ENCODE results near the gene RC3H1.
"Not testable (repeated sequence)": the region's sequence is repeated elsewhere in the genome, so short reads cannot be mapped to it uniquely, and the experiment has no call there.

RC3H1 gene

DNA sequence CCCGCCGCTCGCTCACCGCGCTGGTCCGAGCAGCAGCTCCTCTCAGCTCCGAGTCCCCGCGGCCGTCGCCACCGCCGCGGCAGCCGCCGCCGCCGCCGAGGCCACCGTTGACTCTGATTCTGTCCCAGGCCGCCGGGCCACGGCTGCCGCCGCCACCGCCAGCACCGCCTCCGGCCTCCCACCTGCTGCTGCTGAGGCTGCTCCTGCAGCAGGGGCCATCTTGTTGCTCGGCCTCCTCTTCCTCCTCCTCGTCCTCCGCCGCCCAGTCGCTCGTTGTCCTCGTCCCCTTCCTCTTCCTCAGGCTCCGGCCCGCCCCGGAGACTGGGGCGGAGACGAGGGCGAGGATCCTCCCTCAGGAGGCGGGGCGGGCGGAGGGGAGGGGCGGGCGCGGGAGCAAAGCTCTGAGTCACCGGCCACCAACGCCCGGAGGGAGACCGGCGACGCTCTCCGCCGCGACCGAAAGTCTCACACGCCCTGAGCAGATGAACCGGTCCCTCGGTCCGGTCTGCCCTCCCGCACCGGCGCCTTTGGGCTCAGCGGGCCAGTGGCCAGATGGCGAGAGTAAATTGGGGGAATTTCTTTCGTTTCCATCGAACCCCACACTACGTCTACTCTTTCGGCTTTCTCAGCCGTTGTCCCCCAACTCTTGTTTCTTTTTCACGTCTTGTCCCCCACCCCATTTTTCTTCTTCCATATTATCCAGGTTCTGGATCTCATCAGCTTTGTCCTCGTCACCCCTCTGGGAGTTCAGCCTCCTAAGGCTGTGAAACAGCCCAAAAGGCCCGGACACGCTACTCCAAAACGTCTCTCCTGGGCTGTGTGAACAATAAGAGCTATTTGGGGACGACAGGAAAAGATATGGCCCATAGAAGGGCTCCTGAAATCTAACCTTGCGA is at the start of gene RC3H1:
RC3H1 (minus strand) TSS at position 278 of the 896 bp plus-strand sequence. CDS start 29,372 bp downstream, outside the sequence.
- TF ChIP-seq ZNF274 (IDR thresholded peaks at IDR 0.05; ENCODE audit: low read depth, low read length), result no peak

GRCh38 chr1:174070614-174071013 is 48.5 kb upstream of the RC3H1 start:
- no peak for TF ChIP-seq ZNF274 (IDR thresholded peaks at IDR 0.05; ENCODE audit: low read depth, low read length)
- H3K4me3 ChIP-seq (ENCODE audit: low read length), result no peak overlapping the region

More for the DNA sequence above, at the start of gene RC3H1:
- peak within 1 kb of the TSS; percentile 92 for H3K4me3 ChIP-seq (ENCODE audit: low read length)

- no peak for TF ChIP-seq ZNF274 (IDR thresholded peaks at IDR 0.05; ENCODE audit: low read depth, low read length)
- no peak overlapping the region for H3K4me3 ChIP-seq (ENCODE audit: low read length)
Observed at GRCh38 chr1:174068000-174068399, 45.8 kb upstream of the RC3H1 start.

GRCh38 chr1:174060090-174060489 is 37.9 kb upstream of the RC3H1 start:
- no peak overlapping the region for H3K4me3 ChIP-seq (ENCODE audit: low read length)
- TF ChIP-seq ZNF274 (IDR thresholded peaks at IDR 0.05; ENCODE audit: low read depth, low read length), result no peak

GRCh38 chr1:174058624-174059023 is 36.5 kb upstream of the RC3H1 start:
- no peak overlapping the region for H3K4me3 ChIP-seq (ENCODE audit: low read length)
- TF ChIP-seq ZNF274 (IDR thresholded peaks at IDR 0.05; ENCODE audit: low read depth, low read length), result no peak

- H3K4me3 ChIP-seq (ENCODE audit: low read length), result not testable (repeated sequence)
Observed at GRCh38 chr1:174056609-174057008, 34.5 kb upstream of the RC3H1 start.

DNA sequence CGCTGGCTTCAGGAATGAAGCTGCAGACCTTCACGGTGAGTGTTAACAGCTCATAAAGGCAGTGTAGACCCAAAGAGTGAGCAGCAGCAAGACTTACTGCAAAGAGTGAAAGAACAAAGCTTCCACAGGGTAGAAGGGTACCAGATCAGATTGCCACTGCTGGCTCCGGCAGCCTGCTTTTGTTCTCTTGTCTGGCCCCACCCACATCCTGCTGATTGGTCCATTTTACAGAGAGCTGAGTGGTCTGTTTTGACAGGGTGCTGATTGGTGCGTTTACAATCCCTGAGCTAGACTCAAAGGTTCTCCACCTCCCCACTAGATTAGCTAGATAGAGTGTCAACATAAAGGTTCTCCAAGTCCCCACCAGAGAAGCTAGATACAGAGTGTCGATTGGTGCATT is 33.6 kb upstream of the RC3H1 start:
- not testable (repeated sequence) for H3K4me3 ChIP-seq (ENCODE audit: low read length)

DNA sequence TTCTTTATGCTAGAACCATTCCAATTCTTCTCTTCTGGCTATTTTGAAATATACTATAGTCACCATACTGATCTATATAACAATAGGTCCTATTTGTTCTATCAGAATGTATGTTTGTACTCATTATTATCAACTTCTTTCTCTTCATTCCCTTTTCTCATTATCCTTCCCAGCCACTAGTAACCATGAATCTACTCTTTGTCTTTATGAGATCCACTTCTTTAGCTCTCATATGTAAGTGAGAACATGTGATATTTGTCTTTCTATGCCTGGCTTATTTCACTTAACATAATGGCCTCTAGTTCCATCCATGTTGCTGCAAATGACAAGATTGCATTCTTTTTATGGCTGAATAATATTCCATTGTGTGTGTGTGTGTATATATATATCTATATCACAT is 31.7 kb upstream of the RC3H1 start:
- TF ChIP-seq ZNF274 (IDR thresholded peaks at IDR 0.05; ENCODE audit: low read depth, low read length), result no peak
- no peak overlapping the region for H3K4me3 ChIP-seq (ENCODE audit: low read length)

- TF ChIP-seq ZNF274 (IDR thresholded peaks at IDR 0.05; ENCODE audit: low read depth, low read length), result no peak
- H3K4me3 ChIP-seq (ENCODE audit: low read length), result no peak overlapping the region
Observed at GRCh38 chr1:174052621-174053020, 30.5 kb upstream of the RC3H1 start.

DNA sequence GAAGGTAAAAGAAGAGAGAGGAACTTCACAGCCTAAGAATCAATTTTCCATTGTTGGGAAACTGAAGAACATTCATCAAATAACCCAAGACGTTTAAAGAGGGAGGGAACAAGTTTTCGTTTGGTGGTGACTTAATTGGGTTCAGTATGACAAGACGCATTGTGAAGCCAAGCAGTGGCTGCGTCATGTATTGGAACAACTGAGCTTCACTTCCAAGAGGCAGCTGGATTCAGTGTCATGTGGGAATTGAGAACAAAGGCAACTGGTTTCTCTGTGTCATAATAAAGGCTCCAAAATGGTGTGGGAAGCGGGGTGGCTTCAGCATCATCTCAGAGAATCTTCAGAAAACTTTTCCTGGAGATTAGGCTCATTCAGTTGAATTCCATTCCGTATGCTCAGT is 29.8 kb upstream of the RC3H1 start:
- TF ChIP-seq ZNF274 (IDR thresholded peaks at IDR 0.05; ENCODE audit: low read depth, low read length), result no peak

GRCh38 chr1:174049514-174049913 is 27.4 kb upstream of the RC3H1 start:
- no peak for TF ChIP-seq ZNF274 (IDR thresholded peaks at IDR 0.05; ENCODE audit: low read depth, low read length)
- no peak overlapping the region for H3K4me3 ChIP-seq (ENCODE audit: low read length)

More for the DNA sequence above, 29.8 kb upstream of the RC3H1 start:
- no peak overlapping the region for H3K4me3 ChIP-seq (ENCODE audit: low read length)

- TF ChIP-seq ZNF274 (IDR thresholded peaks at IDR 0.05; ENCODE audit: low read depth, low read length), result no peak
- H3K4me3 ChIP-seq (ENCODE audit: low read length), result no peak overlapping the region
Observed at GRCh38 chr1:174044418-174045222, 22.5 kb upstream of the RC3H1 start.

DNA sequence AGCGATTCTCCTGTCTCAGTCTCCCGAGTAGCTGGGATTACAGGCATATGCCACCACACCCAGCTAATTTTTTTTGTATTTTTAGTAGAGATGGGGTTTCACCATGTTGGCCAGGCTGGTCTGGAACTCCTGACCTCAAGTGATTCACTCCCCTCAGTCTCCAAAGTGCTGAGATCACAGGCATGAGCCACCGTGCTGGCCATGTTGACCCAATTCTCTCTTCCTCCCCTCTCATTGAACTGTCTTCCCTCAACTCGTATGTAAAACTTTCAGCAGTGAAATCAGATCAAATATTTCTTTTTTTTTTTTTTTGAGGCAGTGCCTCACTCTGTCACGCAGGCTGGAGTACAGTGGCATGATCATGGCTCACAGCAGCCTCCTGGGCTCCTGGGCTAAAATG is 20.4 kb upstream of the RC3H1 start:
- not testable (repeated sequence) for H3K4me3 ChIP-seq (ENCODE audit: low read length)

DNA sequence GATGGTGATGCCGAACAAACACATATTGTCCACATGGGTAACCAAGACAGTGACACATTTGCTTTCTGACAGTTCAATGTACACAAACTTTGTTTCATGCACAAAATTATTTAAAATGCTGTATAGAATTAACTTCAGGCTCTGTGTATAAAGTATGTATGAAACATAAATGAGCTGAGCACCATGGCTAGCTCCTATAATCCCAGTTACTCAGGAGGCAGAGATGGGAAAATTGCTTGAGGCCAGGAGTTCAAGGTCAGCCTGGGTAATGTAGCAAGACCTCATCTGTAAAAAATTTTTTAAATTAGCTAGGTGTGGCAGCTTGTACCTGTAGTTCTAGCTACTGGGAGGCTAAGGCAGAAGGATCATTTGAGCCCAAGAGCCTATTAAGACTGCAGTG is 19.2 kb upstream of the RC3H1 start:
- no peak for TF ChIP-seq ZNF274 (IDR thresholded peaks at IDR 0.05; ENCODE audit: low read depth, low read length)
- no peak overlapping the region for H3K4me3 ChIP-seq (ENCODE audit: low read length)

DNA sequence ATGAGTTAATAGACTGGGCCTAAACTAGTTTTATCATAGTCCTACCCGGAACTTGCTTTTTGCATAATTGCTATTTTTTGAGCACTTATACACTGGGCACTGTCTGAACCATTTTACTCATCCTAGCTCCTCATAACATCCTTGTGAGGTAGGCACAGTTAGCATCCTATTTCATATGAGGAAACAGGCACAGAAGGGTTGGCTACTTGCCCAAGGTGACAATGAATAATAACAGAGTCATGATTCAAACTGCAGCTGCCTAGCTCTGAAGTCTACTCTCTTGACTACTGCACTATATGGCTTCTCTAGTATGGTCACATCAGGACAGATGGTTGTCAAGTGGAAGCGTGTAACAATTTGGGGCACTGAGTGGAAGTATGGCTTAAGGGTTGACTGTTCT is 18.2 kb upstream of the RC3H1 start:
- H3K4me3 ChIP-seq (ENCODE audit: low read length), result no peak overlapping the region
- no peak for TF ChIP-seq ZNF274 (IDR thresholded peaks at IDR 0.05; ENCODE audit: low read depth, low read length)

Measured in GM08714 (cell line).